ENCODE data around the gene HAT1. TPM values are rescaled to one million over a fixed set of nuclear protein-coding genes. Genes with fewer than 3 reads are reported as not detected.

The HAT1 gene
- total RNA-seq, 4 donors from 2014 or later, result 27.9 to 60.9 (median 36.9) TPM

DNA sequence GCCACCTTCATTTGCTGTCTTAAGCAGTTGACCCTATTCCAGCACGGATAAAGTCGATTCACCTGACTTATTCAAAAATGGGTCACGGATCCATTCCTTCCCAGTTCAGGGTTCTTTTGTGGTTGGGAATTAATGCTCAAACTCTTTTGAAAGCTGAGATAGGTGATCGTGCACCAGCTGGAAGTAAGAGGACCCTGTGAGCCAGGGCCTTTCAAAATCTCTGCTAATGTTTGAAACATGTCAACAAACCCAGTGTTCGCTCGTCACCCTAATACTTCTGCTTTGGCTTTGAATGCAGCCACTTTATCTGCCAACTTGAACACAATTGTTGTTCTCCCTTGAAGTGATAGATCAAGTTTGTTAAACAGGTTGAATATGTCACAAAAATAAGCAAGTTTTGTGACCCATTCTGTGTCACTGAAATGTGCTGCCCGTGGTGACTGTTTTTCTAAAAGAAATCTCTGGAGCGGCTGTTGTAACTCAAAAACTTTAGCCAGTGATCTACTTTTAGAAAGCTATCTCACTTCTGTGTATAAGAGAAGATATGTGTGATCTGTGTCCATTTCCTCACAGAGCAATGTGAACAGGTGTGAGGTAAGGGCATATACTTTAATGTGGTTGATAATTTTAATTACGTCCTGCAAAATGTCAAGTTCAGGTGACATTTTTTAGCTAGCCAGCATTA is 16.9 kb downstream of the HAT1 start:
- TF ChIP-seq CTCF (IDR thresholded peaks at IDR 0.05) (no peak), POLR2A (IDR thresholded peaks at IDR 0.05) (no peak)
- Histone ChIP-seq H3K9me3 (no peaks in the 10 kb centered on the region), H3K36me3 (no peaks in the 10 kb centered on the region), H3K27ac (no peak overlapping the region), H3K4me1 (no peaks in the 10 kb centered on the region), H3K27me3 (no peaks in the 10 kb centered on the region), H3K4me3 (no peak overlapping the region)
- no peak for DNase-seq
- intact Hi-C loops (cut with DNase I; ENCODE audit: low total_unique reads), result no loop called here

DNA sequence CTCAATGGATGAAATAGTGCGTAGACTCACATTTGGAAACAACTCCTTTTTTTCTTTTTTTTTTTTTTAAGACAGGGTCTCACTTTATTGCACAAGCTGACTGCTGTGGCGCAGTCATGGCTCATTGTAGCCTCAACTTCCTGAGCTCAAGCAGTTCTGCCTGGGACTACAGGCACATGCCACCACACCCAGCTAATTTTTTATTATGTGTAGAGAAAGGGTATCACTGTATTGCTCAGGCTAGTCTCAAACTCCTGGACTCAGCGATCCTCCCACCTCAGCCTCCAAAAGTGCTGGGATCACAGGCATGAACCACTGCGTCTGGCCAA is 17.4 kb downstream of the HAT1 start:
- H3K27me3 ChIP-seq, result no peaks in the 10 kb centered on the region
- TF ChIP-seq POLR2A (IDR thresholded peaks at IDR 0.05) (no peak), CTCF (IDR thresholded peaks at IDR 0.05) (no peak)
- H3K27ac ChIP-seq, result no peak overlapping the region
- no peaks in the 10 kb centered on the region for H3K36me3 ChIP-seq
- no peak overlapping the region for H3K4me3 ChIP-seq
- no peaks in the 10 kb centered on the region for H3K4me1 ChIP-seq
- DNase-seq, result no peak
- no peaks in the 10 kb centered on the region for H3K9me3 ChIP-seq
- intact Hi-C loops (cut with DNase I; ENCODE audit: low total_unique reads), result no loop called here

- DNase-seq, result no peak
- H3K27ac ChIP-seq, result no peak overlapping the region
- no peaks in the 10 kb centered on the region for H3K27me3 ChIP-seq
- H3K4me1 ChIP-seq, result no peaks in the 10 kb centered on the region
- H3K9me3 ChIP-seq, result no peaks in the 10 kb centered on the region
- no peak overlapping the region for H3K4me3 ChIP-seq
- TF ChIP-seq POLR2A (IDR thresholded peaks at IDR 0.05) (no peak), CTCF (IDR thresholded peaks at IDR 0.05) (no peak)
- intact Hi-C loops (cut with DNase I; ENCODE audit: low total_unique reads), result no loop called here
- no peaks in the 10 kb centered on the region for H3K36me3 ChIP-seq
These were observed 19.0 kb downstream of the HAT1 start for GRCh38 chr2:171941316-171941699.

GRCh38 chr2:171943869-171944268 is 21.6 kb downstream of the HAT1 start:
- TF ChIP-seq POLR2A (IDR thresholded peaks at IDR 0.05) (no peak), CTCF (IDR thresholded peaks at IDR 0.05) (no peak)
- Histone ChIP-seq H3K36me3 (no peaks in the 10 kb centered on the region), H3K27ac (no peak overlapping the region), H3K4me3 (no peak overlapping the region), H3K9me3 (no peaks in the 10 kb centered on the region), H3K27me3 (no peaks in the 10 kb centered on the region), H3K4me1 (no peaks in the 10 kb centered on the region)
- DNase-seq, result no peak
- intact Hi-C loops (cut with DNase I; ENCODE audit: low total_unique reads), result no loop called here

DNA sequence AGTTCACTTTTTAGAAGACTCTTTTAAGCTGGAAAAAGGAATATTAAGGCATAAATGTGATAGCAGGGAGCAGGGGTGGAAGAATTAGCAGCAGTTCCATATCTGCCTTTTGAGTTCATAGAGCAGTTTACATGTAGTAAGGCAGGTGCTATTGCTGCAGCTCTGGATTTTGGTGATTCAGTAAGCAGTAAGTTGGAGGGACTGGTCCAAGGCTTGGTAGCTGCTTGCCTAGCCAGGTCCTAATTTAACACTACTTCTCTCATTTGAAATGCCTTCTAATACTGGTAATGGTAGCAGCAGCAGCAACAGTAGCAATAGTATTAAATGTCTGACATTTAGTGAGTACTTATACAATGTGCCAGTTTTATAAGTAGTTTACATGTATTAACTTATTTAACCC is 30.0 kb downstream of the HAT1 start:
- Histone ChIP-seq H3K36me3 (no peaks in the 10 kb centered on the region), H3K27me3 (no peaks in the 10 kb centered on the region), H3K4me1 (no peaks in the 10 kb centered on the region), H3K4me3 (no peak overlapping the region), H3K27ac (no peak overlapping the region), H3K9me3 (no peaks in the 10 kb centered on the region)
- intact Hi-C loops (cut with DNase I; ENCODE audit: low total_unique reads), result no loop called here
- TF ChIP-seq POLR2A (IDR thresholded peaks at IDR 0.05), result no peak
- TF ChIP-seq CTCF (IDR thresholded peaks at IDR 0.05), result no peak
- no peak for DNase-seq
